Pons (tissue), 1 donor: ENCODE results near the gene IFNG-AS1.

Source experiments
- DNase-seq: peaks from one replicate; pipeline ENCODE4 v3.0.0-alpha.2; 2016; ENCODE audit warnings: low spot score

The IFNG-AS1 gene

GRCh38 chr12:67994046-67994445, 4.8 kb downstream of the IFNG-AS1 start:
- no peak for DNase-seq

GRCh38 chr12:67996347-67996746, 7.1 kb downstream of the IFNG-AS1 start:
- DNase-seq = no peak

GRCh38 chr12:67998379-67998778, 9.1 kb downstream of the IFNG-AS1 start:
- no peak for DNase-seq

- DNase-seq = no peak
Measured at GRCh38 chr12:67999244-67999643, 10.0 kb downstream of the IFNG-AS1 start.

- DNase-seq = no peak
Measured at GRCh38 chr12:68001486-68002466, 12.5 kb downstream of the IFNG-AS1 start.

DNA sequence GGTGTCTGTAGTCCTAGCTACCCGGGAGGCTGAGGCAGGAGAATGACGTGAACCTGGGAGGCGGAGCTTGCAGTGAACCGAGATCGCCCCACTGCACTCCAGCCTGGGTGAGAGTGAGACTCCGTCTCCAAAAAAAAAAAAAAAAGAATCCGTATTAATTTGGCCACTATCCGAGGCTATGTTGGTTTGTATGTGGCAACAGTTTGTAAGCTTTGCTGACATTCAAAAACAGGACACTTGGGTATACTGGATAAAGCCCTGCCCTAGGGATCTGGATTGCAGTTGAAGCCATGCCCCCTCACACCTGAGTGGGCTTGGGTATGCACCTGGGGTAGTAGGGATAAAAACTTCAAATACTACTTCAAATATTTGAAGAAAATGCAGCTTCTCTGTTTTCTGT, 14.5 kb downstream of the IFNG-AS1 start:
- no peak for DNase-seq

DNA sequence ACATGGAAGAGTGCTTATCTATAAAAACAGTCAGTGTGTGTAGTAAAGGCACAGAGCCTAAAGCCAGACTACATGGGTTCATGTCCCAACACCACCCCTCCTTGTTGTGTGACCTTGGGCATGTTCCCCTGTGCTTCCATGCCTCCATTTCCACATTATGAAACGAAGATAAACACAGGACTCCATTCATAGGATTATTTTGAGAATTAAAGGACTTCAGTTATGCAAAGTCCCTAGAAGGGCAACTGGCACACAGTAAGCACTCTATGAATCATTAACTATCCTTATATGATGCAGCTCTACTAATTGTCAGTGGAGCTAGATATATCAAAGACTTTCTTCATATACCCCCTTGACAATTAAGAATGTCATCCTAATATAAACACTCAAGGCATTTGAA, 17.8 kb downstream of the IFNG-AS1 start:
- DNase-seq = no peak

GRCh38 chr12:68007466-68007865, 18.2 kb downstream of the IFNG-AS1 start:
- DNase-seq = no peak

DNA sequence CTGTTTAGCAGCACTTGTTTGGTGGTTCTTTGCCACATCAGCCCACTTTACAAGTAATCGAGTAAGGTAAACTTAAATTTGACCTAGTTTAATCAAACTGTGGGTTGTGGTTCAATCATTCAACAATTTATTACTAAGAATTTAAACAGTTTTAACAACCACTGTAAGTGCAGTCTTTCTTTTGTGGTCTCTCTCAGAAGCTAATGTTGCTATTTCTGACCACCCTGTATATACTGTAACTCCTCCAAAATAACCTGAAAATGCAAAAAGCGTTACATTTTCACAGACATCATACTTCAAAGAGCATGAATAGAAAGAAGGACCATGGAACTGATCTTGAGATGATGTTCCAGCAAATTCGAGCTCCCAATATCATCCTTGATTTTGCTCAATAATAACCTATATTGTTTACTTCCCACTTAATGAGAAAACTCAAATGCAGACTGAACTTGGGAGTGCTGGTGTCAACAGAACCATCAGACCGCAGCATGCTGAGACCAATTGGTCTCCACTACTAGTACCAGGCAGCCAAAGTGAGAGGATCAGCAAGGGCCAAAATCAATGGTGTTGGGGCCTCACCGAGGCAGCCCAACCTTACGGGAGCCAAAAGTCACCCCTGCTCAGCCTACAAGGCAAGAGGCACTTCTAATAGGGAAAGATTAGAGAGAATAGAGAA, 22.1 kb downstream of the IFNG-AS1 start:
- DNase-seq = no peak

GRCh38 chr12:68011882-68012207, 22.6 kb downstream of the IFNG-AS1 start:
- DNase-seq = no peak

DNA sequence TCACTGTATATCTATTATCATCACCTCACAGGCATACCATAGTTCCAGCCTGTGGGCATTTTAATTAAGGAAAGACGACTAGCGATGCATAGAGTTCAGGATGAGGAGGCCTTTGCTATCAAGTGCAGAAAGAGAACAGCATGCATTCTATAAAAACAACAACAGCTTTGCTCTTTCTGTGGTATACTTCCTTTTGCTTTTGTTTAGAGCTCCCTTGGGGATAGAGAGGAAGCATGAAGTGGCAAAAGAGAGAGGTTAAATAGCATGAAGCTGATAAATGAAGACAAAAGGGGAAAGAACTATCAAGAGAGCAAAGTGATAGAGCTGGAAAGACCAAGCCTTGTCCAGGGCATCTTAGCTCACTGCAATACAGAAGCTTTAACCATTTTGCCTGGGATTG, 23.5 kb downstream of the IFNG-AS1 start:
- no peak for DNase-seq

GRCh38 chr12:68013181-68013580, 23.9 kb downstream of the IFNG-AS1 start:
- no peak for DNase-seq

- no peak for DNase-seq
Measured at GRCh38 chr12:68016136-68016535, 26.9 kb downstream of the IFNG-AS1 start.

GRCh38 chr12:68018315-68018714, 29.1 kb downstream of the IFNG-AS1 start:
- DNase-seq = no peak

GRCh38 chr12:68020049-68020448, 30.8 kb downstream of the IFNG-AS1 start:
- no peak for DNase-seq

DNA sequence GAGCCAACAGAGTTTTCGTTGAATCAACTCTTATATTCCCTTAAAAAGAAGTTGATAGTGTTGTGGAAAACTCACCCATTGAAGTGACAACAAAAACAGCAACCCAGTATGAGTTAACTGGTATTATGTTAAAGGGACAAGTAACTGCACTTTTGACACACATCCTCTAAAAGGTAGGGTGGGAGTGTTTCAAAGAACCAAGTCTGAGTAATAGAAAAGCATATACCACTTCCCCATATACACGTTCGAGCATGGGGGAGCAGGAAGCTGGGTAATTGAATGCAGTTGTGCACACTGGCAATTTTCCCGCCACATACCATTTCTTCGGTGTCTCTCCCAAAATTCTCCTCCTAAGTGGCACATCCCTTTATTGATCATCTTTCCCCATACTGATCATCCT, 31.5 kb downstream of the IFNG-AS1 start:
- DNase-seq = no peak

DNA sequence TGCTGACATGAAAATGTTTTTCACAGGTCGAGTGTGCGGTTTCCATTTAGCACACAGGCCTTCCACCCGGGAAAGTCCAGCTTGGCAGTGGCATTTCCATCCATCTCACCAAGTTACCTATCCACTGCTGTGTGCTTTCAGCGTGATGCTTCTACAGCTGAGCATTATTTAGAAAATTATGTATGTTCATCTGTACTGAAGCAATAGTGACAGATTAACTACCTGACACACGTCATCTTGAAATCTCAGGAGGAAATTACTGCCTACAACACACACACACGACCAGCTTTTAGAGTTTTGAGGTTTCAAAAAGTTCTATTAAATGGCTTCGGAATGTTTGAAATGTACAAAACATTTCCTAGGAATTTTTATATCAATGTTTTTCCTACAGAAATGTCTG, 39.4 kb downstream of the IFNG-AS1 start:
- DNase-seq = no peak

DNA sequence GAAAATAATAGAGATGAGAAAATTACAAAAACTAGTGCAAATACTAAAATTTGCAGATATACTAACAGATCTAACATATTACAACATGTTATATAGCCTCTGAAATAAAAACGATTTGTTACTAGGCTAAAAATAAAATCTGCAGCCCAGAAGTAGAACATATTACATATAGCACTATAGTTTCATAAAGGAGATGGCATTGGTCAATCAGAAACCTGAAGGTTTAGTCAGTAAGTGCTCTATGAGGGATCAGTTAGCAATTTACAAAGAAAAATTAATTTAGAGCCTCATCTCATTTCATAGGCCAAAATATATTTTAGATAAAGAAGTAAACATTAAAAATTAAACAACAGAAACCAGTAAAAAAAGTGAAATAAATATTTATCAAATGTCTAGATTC, 41.0 kb downstream of the IFNG-AS1 start:
- no peak for DNase-seq

GRCh38 chr12:68031174-68031573, 41.9 kb downstream of the IFNG-AS1 start:
- no peak for DNase-seq

GRCh38 chr12:68031881-68032739, 42.9 kb downstream of the IFNG-AS1 start:
- DNase-seq = no peak

DNA sequence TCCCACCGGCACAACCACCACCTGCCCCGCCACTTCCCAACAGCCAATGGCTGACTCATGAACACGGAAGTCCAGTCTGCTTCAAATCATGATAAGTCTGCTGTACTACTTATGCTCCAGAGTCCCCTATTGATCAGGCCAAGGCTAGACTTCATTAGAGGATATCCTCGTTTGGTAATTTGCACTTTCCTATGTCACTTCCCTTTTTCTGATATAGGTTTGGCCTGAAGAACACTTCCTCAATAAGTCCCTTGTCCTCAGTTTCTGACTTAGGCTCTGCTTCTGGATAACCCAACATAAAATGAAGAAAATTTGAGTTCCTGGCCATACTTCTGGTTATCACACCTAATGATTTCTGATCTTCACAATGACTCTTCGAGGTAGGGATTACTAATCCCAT, 45.3 kb downstream of the IFNG-AS1 start:
- no peak for DNase-seq

DNA sequence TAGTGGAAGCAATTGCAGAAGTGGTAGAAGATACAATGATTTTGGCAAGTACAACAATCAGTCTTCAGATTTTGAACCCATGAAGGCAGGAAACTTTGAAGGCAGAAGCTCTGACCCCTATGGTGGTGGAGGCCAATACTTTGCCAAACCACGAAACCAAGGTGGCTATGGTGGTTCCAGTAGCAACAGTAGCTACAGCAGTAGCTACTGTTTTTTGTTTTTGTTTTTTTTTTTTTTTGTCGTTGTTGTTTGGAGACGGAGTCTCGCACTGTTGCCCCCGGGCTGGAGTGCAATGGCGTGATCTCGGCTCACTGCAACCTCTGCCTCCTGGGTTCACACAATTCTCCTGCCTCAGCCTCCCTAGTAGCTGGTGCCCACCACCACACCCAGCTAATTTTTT, 47.4 kb downstream of the IFNG-AS1 start:
- DNase-seq = no peak
